Neutrophil (primary cell): Measurements from ENCODE around the gene DCTN5.

Experiments
- H3K27ac ChIP-seq: fragments of 200-600 bp; sonication (generic); 2 replicates; pipeline ENCODE4 v1.5.1; 2016; ENCODE audit warnings: mild to moderate bottlenecking, moderate library complexity
- H3K27me3 ChIP-seq: fragments of 200-600 bp; sonication (generic); 2 replicates; pipeline ENCODE4 v1.6.0; 2016; ENCODE audit warnings: mild to moderate bottlenecking
- H3K36me3 ChIP-seq: fragments of 200-600 bp; sonication (generic); 2 replicates; pipeline ENCODE4 v1.5.1; 2017
- H3K4me1 ChIP-seq, 2 experiments: fragments of 200-600 bp in 1 of 2; sonication (generic) in 1 of 2; 1 replicate in 1 of 2; 2 replicates in 1 of 2; pipeline versions ENCODE4 v1.5.1 to v1.6.1; 2013 to 2016; ENCODE audit warnings: low read depth in 1 of 2, low read length in 1 of 2, mild to moderate bottlenecking in 1 of 2, moderate library complexity in 1 of 2; ENCODE audit not compliant: control insufficient read depth in 1 of 2, insufficient read depth in 1 of 2
- H3K4me3 ChIP-seq, 2 experiments: fragments of 200-600 bp in 1 of 2; sonication (generic) in 1 of 2; 1 replicate in 1 of 2; 2 replicates in 1 of 2; pipeline ENCODE4 v1.5.1; 2013 to 2016; ENCODE audit warnings: low read depth in 1 of 2, low read length in 1 of 2, mild to moderate bottlenecking in 1 of 2, moderate library complexity in 1 of 2
- H3K9me3 ChIP-seq: fragments of 200-600 bp; sonication (generic); 2 replicates; pipeline ENCODE4 v1.5.1; 2016
- CTCF ChIP-seq: fragments of 200-600 bp; sonication (generic); IDR thresholded peaks from 2 replicates; pipeline ENCODE4 v1.5.1; 2016; ENCODE audit warnings: antibody characterized with exemption

DCTN5 gene

GRCh38 chr16:23691483-23692189, 50.4 kb downstream of the DCTN5 start:
- no peak for TF ChIP-seq CTCF
- peaks cover 3 to 6% of the 10 kb centered on the region in 2 experiments for H3K4me1 ChIP-seq
- H3K9me3 ChIP-seq, result no peaks in the 10 kb centered on the region
- H3K27ac ChIP-seq, result no peak overlapping the region
- H3K27me3 ChIP-seq, result peaks cover 13% of the 10 kb centered on the region
- peaks cover 58% of the 10 kb centered on the region for H3K36me3 ChIP-seq
- H3K4me3 ChIP-seq, result no peak overlapping the region

- Histone ChIP-seq H3K36me3 (peaks cover 51% of the 10 kb centered on the region), H3K27me3 (peaks cover 13% of the 10 kb centered on the region), H3K9me3 (no peaks in the 10 kb centered on the region), H3K4me3 (no peak overlapping the region), H3K27ac (no peak overlapping the region), H3K4me1 (peaks cover 3 to 6% of the 10 kb centered on the region in 2 experiments)
- no peak for TF ChIP-seq CTCF
These were observed 51.0 kb downstream of the DCTN5 start for GRCh38 chr16:23692190-23692837.

GRCh38 chr16:23694265-23694643, 53.0 kb downstream of the DCTN5 start:
- no peak for TF ChIP-seq CTCF
- Histone ChIP-seq H3K27ac (no peak overlapping the region), H3K4me1 (peaks cover 6 to 10% of the 10 kb centered on the region in 2 experiments), H3K27me3 (peaks cover 13% of the 10 kb centered on the region), H3K4me3 (no peak overlapping the region), H3K36me3 (peaks cover 32% of the 10 kb centered on the region), H3K9me3 (no peaks in the 10 kb centered on the region)

GRCh38 chr16:23694644-23695373, 53.5 kb downstream of the DCTN5 start:
- H3K27ac ChIP-seq, result no peak overlapping the region
- TF ChIP-seq CTCF, result no peak
- H3K27me3 ChIP-seq, result peaks cover 13% of the 10 kb centered on the region
- H3K9me3 ChIP-seq, result no peaks in the 10 kb centered on the region
- no peak overlapping the region for H3K4me3 ChIP-seq
- H3K4me1 ChIP-seq, result peaks cover 6 to 10% of the 10 kb centered on the region in 2 experiments
- H3K36me3 ChIP-seq, result peaks cover 26% of the 10 kb centered on the region

- H3K36me3 ChIP-seq, result peaks cover 17% of the 10 kb centered on the region
- no peak overlapping the region for H3K4me3 ChIP-seq
- no peak overlapping the region for H3K27ac ChIP-seq
- H3K4me1 ChIP-seq, result peaks cover 6 to 10% of the 10 kb centered on the region in 2 experiments
- no peaks in the 10 kb centered on the region for H3K9me3 ChIP-seq
- TF ChIP-seq CTCF, result no peak
- peaks cover 22% of the 10 kb centered on the region for H3K27me3 ChIP-seq
These were observed 54.5 kb downstream of the DCTN5 start for GRCh38 chr16:23695756-23696155.
